GM19193 (cell line): Measurements from ENCODE around the gene XG.

Source experiments
- POLR2A ChIP-seq: IDR thresholded peaks from 4 replicates; pipeline ENCODE4 v1.6.1; 2011; ENCODE audit not compliant: insufficient read depth, insufficient read length; ENCODE audit errors: extremely low read depth

XG gene

DNA sequence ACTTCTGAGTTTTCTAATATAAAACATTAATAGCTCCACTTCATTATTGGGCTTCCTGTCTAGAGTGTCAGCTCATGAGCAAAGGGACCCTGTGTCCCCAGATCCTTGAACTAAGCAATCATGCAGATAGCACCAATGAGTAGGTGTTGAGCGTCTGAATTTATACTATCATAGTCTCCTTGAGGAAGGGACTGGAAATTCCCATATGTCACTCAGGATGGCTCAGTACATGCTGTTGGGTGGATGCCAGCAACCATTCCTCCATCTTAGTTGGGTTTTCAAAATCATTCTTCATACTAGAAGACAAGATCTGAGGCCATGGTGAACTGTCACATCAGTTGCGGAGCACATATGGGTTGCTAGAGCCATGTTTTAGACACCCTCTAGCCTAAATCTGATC, 33.0 kb upstream of the XG start:
- no peak for TF ChIP-seq POLR2A

DNA sequence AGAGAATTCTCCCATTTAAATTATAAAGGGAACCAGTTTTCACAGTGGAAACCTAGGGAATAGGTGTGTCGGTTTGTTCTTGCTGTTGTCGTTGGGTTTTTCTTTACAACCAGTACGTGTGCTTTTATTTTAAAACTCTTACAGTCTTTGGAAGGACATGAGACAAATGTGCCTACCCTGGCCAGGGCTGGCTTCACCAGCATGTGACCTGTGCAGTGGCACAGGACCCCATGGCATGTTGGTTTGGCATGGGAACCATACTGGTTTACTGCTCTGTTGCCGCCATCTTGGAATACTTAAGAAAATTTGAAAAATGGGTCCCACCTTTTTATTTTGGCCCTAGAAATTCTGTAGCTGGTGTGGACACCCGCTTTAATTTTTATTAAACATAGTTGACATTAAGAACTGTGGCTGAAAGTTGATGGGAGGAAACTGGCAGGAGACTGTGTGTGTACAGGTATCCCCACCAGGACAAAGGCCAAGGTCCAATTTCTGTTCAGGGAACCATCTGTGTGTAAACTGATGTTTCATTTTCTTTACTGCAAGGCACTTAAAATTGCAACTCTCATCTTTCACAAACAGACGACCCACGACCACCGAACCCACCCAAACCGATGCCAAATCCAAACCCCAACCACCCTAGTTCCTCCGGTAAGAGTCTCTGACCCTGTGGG, 31.9 kb upstream of the XG start:
- no peak for TF ChIP-seq POLR2A

DNA sequence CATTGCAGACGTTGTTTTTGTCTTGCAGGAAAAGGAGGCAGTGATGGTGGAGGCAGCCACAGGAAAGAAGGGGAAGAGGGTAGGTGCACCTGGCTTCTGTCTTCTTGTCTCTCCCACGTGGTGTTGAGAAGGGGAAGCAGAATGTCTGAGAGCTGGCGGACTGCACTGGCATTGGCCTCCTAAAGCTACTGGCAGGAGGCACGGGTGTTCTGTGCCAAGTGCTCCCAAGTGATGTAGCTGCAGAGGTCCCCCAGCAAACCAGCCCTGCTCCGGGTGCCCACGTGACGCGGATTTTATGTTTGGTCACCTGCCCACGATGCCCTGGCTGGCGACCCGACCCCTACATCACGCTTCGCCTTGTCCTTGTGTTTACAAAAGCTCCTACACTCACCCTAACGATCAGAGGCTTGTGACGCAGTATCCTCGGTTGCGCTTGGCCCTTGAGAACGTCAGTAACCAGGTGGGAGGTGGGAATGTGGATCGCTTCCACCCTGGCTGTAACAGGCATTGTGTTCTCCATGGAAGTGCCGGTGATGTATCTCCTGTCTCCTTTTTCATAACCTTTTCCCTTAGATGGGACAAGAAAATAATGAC, 28.5 kb upstream of the XG start:
- no peak for TF ChIP-seq POLR2A

DNA sequence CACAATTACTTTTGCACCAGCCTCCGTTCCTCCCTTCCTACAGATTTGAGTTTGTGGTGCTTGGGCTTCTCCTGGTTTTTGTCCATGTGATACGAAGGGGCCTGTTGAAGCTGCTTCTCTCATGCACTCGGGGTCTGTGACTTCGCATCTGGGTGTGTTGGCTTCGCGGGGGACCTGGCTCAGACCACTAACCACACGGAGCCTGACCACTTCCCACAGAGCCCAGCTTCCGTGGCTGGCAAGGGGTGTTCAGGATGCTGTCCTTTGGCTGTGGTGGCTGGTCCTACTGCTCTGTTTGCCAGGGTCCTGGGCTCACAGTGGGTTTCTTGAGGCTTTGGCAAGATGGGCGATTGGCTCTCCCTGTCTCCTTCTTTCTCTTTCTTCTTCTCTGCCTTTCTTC, 19.8 kb upstream of the XG start:
- TF ChIP-seq POLR2A = no peak

DNA sequence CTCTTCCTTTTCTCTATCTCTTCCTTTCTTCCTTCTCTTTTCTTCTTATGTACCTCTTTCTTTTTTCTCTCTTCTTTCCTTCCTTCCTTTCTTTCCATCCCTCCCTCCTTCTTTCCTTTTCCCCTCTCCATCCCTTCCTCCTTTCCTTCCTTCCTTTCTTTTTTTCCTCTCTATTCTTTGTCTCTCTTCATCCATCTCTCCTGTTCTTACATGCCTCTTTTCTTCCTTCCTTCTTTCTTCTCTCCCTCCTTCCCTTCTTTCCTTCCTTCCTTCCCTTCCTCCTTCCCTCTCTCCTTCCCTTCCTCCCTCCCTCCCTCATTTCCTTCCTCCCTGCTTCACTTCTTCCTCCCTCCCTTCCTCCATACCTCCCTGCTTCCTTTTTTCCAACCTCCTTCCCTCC, 19.2 kb upstream of the XG start:
- TF ChIP-seq POLR2A = no peak

DNA sequence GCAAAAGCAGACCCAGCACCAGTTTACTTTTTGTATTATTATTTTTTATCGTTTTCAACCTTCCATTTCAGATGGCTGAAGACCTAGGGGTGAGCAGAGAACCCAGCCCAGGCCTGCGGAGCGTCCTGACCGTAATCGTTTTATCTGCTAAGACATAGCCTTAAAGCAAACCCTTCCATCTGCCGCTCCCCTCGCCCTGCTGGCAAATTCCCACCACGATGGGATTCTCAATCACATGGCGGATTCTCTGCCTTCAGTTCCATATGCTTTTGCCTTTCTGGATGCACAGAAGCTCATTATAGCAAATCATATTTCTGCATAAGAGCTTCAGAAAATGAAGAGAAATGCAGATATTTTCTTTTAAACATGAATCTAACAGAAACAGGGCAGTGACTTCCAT, 18.6 kb upstream of the XG start:
- no peak for TF ChIP-seq POLR2A

DNA sequence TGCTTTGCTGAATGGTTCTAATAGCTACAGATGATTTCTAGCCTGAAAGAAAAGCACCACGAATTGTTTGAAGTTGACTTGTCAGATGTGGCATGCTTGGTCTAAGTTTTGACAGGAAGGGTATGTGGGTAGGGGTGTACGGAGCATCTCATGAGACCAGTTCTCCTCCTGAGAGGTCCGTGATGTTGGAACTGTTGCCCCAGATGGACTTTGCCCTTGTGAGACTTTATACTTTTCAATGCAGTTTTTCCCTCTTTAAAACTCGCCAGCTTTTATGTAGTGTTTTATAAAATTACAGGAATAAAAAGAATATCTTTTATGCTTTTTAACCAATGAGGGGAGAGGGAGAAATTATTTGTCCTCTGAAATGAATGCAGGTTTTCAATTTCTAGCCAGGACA, 16.6 kb upstream of the XG start:
- no peak for TF ChIP-seq POLR2A

DNA sequence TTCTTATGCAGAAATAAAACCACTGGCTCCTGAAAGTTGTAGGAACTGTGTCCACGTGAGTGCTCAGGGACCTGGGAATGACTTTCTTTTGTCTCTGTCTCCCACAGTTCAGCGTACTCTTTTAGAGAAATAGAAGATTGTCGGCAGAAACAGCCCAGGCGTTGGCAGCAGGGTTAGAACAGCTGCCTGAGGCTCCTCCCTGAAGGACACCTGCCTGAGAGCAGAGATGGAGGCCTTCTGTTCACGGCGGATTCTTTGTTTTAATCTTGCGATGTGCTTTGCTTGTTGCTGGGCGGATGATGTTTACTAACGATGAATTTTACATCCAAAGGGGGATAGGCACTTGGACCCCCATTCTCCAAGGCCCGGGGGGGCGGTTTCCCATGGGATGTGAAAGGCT, 11.2 kb upstream of the XG start:
- TF ChIP-seq POLR2A = no peak

DNA sequence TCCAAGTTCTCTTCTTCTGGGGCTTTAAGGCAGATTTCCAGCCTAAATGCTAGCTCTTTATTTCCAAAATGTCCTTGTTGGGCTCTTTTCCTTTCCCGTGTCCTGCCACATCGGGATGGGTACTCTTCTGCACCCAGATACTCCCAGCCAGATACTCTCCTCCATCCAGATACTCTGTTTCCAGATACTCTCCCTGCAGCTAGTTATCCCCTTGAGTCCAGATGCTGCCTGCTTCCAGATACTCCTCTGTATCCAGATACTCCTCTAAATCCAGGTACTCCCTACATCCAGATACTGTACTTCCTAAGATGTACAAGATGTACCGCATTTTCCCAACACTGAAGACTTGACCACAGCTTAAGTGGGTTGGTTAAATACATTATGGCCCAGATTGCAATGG, 10.5 kb upstream of the XG start:
- no peak for TF ChIP-seq POLR2A

DNA sequence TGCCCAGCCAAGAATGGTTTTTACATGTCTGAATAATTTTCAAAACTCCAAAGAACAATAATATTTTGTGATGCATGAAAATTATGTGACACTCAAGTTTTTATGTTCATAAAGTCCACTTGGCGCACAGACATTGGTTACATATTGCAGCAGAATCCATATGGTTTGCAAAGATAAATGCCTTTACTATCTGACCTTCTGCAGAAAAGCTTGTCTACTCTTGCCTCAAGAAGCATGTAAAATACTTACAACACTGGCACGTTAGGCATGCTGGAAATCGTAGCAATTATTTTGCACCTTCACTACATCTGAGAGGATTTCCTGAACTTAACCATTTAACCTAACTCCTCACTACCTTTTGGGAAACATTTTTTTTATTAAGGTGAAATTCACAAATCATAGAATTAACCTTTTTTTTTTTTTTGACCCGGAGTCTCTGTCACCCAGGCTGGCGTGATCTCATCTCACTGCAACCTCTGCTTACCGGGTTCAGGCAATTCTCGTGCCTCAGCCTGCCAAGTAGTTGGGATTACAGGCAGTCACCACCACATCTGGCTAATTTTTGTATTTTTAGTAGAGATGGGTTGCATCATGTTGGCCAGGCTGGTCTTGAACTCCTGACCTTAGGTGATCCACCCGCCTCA, 3.5 kb upstream of the XG start:
- TF ChIP-seq POLR2A = no peak

DNA sequence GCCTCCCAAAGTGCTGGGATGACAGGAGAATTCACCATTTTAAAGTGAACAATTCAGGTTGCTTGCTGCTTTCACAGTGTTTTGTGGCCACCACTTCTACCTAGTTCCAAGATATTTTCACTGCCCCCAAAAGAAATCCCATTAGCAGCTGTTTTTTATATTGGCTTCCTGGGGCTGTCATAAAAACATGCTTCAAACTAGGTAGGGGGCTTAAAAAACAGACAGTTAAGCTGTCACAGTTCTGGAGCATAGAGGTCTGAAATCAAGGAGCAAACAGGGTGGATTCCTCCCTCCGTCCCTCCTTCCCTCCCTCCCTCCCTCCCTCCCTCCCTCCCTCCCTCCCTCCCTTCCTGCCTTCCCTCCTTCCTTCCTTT, 3.0 kb upstream of the XG start:
- no peak for TF ChIP-seq POLR2A

DNA sequence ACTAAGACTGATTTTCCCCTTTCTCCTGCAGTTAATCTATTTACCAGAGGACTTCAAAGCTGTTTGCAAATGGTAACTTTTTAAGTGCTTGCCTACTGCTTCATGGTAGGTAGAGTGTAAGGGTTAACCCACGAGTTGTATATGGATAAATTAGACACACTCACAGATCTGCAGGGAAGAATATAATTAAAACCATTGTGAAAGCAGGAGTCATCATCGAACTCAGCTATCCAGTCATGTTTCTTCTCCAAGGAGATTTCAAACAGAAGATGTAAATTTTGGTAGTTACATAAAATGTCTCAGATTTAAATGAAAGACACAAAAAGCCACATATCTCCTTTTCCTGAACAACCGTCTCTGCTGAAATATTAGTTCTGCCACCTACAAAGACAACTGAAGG, 549 bp upstream of the XG start:
- TF ChIP-seq POLR2A = no peak

DNA sequence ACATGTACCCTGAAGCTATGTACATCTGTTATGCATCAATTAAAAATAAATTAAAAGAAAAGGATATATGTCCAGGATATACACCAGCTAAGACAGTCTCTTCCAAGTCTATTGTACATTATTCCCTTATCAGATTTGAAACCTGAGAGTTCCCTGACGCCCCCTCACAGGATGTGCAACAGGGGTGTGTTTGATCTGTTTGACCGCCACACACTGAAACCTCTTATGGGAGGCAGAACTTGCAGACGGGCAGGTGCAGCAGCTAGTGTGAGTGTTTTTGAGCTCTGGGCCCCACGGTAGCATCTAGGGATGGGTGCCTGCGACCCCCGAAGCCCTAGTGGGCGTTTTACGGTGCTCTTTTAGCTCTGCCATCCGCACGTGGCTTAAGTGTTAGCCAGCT, 4.7 kb downstream of the XG start:
- TF ChIP-seq POLR2A = no peak

DNA sequence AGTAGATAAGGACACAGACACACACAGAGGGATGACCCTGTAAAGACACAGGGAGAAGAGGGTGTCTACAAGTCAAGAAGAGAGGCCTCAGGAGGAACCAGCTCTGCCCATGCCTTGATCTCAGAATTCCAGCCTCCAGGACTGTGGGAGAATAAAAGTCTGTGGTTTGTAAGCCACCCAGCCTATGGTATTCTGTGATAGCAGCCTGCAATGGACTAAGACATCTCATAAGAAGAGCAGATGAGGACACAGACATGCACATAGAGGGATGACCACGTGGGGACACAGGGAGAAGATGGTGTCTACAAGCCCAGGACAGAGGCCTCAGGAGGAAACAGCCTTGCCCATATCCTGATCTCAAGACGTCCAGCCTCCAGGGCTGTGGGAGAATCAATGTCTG, 9.4 kb downstream of the XG start:
- no peak for TF ChIP-seq POLR2A

DNA sequence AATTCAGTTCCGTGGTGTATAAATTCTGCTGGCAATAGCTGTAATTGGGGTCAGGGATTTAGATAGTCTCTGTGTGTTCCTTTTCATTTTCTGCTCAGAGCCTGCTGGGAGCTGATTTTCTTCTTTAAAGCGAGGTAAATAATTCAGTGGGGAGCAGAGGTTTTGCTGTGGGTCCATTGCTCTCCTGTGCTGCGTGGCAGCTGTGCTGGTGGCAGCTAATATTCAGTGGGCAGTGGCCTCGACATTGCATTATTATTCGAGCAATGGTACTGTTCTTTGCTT, 13.7 kb downstream of the XG start:
- TF ChIP-seq POLR2A = no peak

DNA sequence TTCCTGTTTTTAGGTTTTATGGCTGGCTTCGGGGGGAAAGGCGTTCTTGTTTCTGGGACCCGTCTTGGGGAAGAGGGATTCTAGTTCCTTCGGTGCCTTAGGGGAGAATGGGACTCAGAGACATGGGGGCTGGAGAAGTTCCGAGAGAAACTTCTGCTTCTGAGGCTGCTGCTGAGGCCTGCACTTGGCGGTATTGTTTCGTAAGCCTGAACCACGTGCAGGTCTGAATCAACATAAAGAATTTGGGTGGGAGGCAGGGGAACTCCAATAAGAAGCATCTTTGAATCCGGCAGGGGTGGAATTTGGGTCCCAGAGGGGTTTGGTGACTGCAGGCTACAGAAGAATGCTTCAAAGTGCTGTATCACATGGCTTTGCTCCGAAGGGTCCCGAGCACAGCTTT, 15.1 kb downstream of the XG start:
- TF ChIP-seq POLR2A = no peak
